ENCODE data around the gene PTH2R. TPM values are rescaled to one million over a fixed set of nuclear protein-coding genes. Genes with fewer than 3 reads are reported as not detected.

The PTH2R gene
- total RNA-seq, 1 experiment from 2014 or later, result not detected

GRCh38 chr2:208485390-208485789, 78.8 kb downstream of the PTH2R start:
- Histone ChIP-seq H3K4me3 (ENCODE audit: low read depth, low read length, poor library complexity, severe bottlenecking) (no peak overlapping the region), H3K9me3 (ENCODE audit: low read depth, low read length, poor library complexity, severe bottlenecking) (no peaks in the 10 kb centered on the region), H3K36me3 (ENCODE audit: insufficient read depth, low read length, poor library complexity, severe bottlenecking) (no peaks in the 10 kb centered on the region), H3K27ac (ENCODE audit: low read depth, low read length, poor library complexity, severe bottlenecking) (no peak overlapping the region), H3K4me1 (ENCODE audit: insufficient read depth, low read length, poor library complexity, severe bottlenecking) (no peaks in the 10 kb centered on the region), H3K27me3 (replicated peaks; ENCODE audit: insufficient read depth, low read depth, low read length, poor library complexity) (peaks cover 7% of the 10 kb centered on the region)
- TF ChIP-seq CTCF (conservative IDR thresholded peaks at IDR 0.05; ENCODE audit: low read depth, low read length) (no peak), EZH2 (IDR thresholded peaks at IDR 0.05; ENCODE audit: borderline replicate concordance, low read depth, low read length, poor library complexity, severe bottlenecking) (no peak)
- no peak for DNase-seq (ENCODE audit: low spot score)
- intact Hi-C loops (cut with micrococcal nuclease; ENCODE audit: unreplicated experiment), result no loop called here
- ChIA-PET POLR2A (ENCODE audit: low non-redundant PET) (no interaction called here), CTCF (no interaction called here)
- BruUV-seq (replicated peaks), result no TSS peak

- H3K4me3 ChIP-seq (ENCODE audit: low read depth, low read length, poor library complexity, severe bottlenecking), result no peak overlapping the region
- TF ChIP-seq EZH2 (IDR thresholded peaks at IDR 0.05; ENCODE audit: borderline replicate concordance, low read depth, low read length, poor library complexity, severe bottlenecking) (no peak), CTCF (conservative IDR thresholded peaks at IDR 0.05; ENCODE audit: low read depth, low read length) (no peak)
- ChIA-PET CTCF (no interaction called here), POLR2A (ENCODE audit: low non-redundant PET) (no interaction called here)
- intact Hi-C loops (cut with micrococcal nuclease; ENCODE audit: unreplicated experiment), result no loop called here
- peaks cover 17% of the 10 kb centered on the region for H3K27me3 ChIP-seq (replicated peaks; ENCODE audit: insufficient read depth, low read depth, low read length, poor library complexity)
- no peak overlapping the region for H3K27ac ChIP-seq (ENCODE audit: low read depth, low read length, poor library complexity, severe bottlenecking)
- no peaks in the 10 kb centered on the region for H3K9me3 ChIP-seq (ENCODE audit: low read depth, low read length, poor library complexity, severe bottlenecking)
- no peak for DNase-seq (ENCODE audit: low spot score)
- H3K4me1 ChIP-seq (ENCODE audit: insufficient read depth, low read length, poor library complexity, severe bottlenecking), result no peaks in the 10 kb centered on the region
- H3K36me3 ChIP-seq (ENCODE audit: insufficient read depth, low read length, poor library complexity, severe bottlenecking), result no peaks in the 10 kb centered on the region
- BruUV-seq (replicated peaks), result no TSS peak
Observed at GRCh38 chr2:208488686-208489564, 82.3 kb downstream of the PTH2R start.

- Histone ChIP-seq H3K36me3 (ENCODE audit: insufficient read depth, low read length, poor library complexity, severe bottlenecking) (no peaks in the 10 kb centered on the region), H3K4me1 (ENCODE audit: insufficient read depth, low read length, poor library complexity, severe bottlenecking) (no peaks in the 10 kb centered on the region), H3K27me3 (replicated peaks; ENCODE audit: insufficient read depth, low read depth, low read length, poor library complexity) (peaks cover 20% of the 10 kb centered on the region), H3K27ac (ENCODE audit: low read depth, low read length, poor library complexity, severe bottlenecking) (no peak overlapping the region), H3K4me3 (ENCODE audit: low read depth, low read length, poor library complexity, severe bottlenecking) (no peak overlapping the region), H3K9me3 (ENCODE audit: low read depth, low read length, poor library complexity, severe bottlenecking) (no peaks in the 10 kb centered on the region)
- intact Hi-C loops (cut with micrococcal nuclease; ENCODE audit: unreplicated experiment), result no loop called here
- TF ChIP-seq EZH2 (IDR thresholded peaks at IDR 0.05; ENCODE audit: borderline replicate concordance, low read depth, low read length, poor library complexity, severe bottlenecking), result no peak
- no peak for TF ChIP-seq CTCF (conservative IDR thresholded peaks at IDR 0.05; ENCODE audit: low read depth, low read length)
- ChIA-PET CTCF (no interaction called here), POLR2A (ENCODE audit: low non-redundant PET) (no interaction called here)
- no peak for DNase-seq (ENCODE audit: low spot score)
- no TSS peak for BruUV-seq (replicated peaks)
Observed at GRCh38 chr2:208489687-208490086, 83.1 kb downstream of the PTH2R start.
